ENCODE measurements around the gene CCRL2. TPM values are rescaled to one million over a fixed set of nuclear protein-coding genes. Genes with fewer than 3 reads are reported as not detected.

Gene CCRL2
- polyA plus RNA-seq, 1 experiment = not detected

DNA sequence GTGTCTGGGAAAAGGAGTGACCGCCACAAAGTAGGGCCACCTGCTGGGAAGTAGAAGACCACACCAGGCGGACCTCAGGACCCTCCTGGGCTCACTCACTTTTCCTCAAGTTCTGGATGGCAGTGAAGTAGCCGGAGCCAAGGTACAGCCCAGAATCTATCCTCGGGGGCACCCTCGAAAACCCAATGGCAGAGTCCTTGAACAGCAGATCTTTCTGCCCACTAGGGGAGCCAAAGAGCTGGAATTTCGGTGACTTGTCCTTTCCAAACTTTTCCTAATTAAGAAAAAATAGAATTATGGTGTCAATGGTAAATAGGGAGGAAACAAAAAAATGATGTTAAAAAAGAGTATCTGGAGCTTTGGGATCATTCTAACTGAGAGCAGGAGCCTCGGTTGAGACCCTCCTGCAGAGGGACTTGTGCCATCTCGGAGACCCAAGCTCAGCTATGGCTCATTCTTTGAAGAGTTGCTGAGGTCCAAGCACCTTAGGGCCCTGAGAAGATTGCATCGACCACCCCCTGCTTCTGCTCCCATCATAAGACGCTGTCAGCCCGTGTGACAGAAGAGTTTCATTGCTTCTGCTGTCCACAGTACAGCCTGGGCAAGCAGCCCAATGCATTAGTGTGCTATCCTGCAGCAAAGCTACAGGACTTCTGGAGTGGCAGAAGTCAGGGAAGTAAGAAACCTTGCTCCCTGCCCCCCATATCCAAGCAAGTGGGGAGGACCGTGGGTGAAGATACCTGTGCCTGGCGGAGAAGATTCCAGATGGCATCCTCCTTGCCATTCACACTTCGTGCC lies 42.9 kb downstream of the CCRL2 start:
- CTCF ChIA-PET = interaction anchor here (0.6 to 2.1 kb wide), 13 partner anchors 10 to 416 kb away, joined by 3 to 12 read pairs (median 4); partner anchors contain the start of gene CCR5

DNA sequence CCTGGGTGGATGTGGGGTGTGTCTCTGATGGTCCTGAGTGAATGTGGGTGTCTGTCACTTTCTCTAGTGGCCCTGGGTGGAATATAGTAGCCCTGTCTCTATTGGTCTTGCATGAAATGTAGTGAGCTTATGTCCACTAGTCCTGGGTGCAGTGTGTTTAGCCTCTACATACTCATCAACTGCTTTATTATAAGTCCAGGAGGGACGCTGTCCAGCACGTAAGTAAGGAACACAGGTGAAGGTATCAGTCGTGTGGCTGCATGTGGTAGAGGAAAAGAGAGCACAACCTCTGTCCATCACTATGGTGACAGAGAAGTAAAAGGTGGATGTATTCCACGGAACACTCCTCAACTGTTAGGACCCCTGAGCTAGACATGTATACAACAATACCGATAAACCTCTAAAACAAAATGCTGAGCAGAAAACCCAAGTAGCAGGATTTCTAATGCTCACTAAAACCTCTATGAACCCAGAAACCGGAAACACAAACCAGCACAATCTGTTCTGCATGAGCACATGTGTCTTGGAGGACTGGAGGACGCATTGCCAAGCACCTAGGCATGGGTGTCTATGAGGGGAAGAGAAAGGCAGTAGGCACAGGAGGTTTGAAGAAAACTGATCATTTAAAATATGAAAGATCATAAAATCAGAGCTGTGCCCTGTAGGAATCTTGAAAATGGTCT lies 46.6 kb downstream of the CCRL2 start:
- CTCF ChIA-PET = interaction anchor here (0.8 to 1.6 kb wide), 2 partner anchors 8 to 176 kb away, joined by 3 to 5 read pairs; no protein-coding TSS in a partner anchor
- no peak for DNase-seq (ENCODE audit: low read depth)
- TF ChIP-seq, protein P1, sequence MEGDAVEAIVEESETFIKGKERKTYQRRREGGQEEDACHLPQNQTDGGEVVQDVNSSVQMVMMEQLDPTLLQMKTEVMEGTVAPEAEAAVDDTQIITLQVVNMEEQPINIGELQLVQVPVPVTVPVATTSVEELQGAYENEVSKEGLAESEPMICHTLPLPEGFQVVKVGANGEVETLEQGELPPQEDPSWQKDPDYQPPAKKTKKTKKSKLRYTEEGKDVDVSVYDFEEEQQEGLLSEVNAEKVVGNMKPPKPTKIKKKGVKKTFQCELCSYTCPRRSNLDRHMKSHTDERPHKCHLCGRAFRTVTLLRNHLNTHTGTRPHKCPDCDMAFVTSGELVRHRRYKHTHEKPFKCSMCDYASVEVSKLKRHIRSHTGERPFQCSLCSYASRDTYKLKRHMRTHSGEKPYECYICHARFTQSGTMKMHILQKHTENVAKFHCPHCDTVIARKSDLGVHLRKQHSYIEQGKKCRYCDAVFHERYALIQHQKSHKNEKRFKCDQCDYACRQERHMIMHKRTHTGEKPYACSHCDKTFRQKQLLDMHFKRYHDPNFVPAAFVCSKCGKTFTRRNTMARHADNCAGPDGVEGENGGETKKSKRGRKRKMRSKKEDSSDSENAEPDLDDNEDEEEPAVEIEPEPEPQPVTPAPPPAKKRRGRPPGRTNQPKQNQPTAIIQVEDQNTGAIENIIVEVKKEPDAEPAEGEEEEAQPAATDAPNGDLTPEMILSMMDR (IDR thresholded peaks at IDR 0.05; ENCODE audit: insufficient read depth, low read depth, low read length) = no peak
- Histone ChIP-seq H3K4me3 (ENCODE audit: low read depth, low read length) (no peak overlapping the region), H3K36me3 (ENCODE audit: control insufficient read depth, insufficient read depth, low read length) (no peaks in the 10 kb centered on the region), H3K27me3 (ENCODE audit: control insufficient read depth, insufficient read depth, low read length) (peaks cover 11% of the 10 kb centered on the region)
- POLR2A ChIA-PET = no interaction called here

More for the DNA sequence above, 42.9 kb downstream of the CCRL2 start:
- Histone ChIP-seq H3K4me3 (ENCODE audit: low read depth, low read length) (no peak overlapping the region), H3K36me3 (ENCODE audit: control insufficient read depth, insufficient read depth, low read length) (no peaks in the 10 kb centered on the region), H3K27me3 (ENCODE audit: control insufficient read depth, insufficient read depth, low read length) (peaks cover 9% of the 10 kb centered on the region)
- TF ChIP-seq, protein P1 (IDR thresholded peaks at IDR 0.05; ENCODE audit: insufficient read depth, low read depth, low read length) = peak; percentile 59
- POLR2A ChIA-PET = no interaction called here
- DNase-seq (ENCODE audit: low read depth) = no peak

DNA sequence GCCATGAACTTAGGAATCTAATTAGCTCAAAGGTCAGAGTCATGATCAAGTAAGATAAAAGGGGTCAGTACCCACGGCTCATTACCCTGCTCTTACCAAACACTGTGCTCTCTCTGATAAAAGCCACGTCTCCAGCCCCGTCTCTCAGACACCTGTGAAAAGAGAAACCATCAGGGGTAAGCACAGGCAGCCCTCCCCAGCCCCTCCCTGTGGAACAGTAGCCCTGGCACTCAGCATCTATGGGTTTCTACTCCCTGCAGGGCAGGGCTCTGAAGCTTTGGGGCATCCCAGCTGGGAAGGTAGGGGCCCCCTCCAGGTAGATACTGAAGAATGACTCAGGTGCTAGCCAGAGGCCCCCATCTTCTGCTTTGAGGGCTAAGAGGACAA lies 47.1 kb downstream of the CCRL2 start:
- no peak for DNase-seq (ENCODE audit: low read depth)
- peaks cover 11% of the 10 kb centered on the region for H3K27me3 ChIP-seq (ENCODE audit: control insufficient read depth, insufficient read depth, low read length)
- H3K36me3 ChIP-seq (ENCODE audit: control insufficient read depth, insufficient read depth, low read length) = no peaks in the 10 kb centered on the region
- POLR2A ChIA-PET = no interaction called here
- no peak overlapping the region for H3K4me3 ChIP-seq (ENCODE audit: low read depth, low read length)
- TF ChIP-seq, protein P1 (IDR thresholded peaks at IDR 0.05; ENCODE audit: insufficient read depth, low read depth, low read length) = no peak
- CTCF ChIA-PET = interaction anchor here (0.8 kb wide), 1 partner anchor 175 kb away, joined by 3 read pairs; no protein-coding TSS in a partner anchor

DNA sequence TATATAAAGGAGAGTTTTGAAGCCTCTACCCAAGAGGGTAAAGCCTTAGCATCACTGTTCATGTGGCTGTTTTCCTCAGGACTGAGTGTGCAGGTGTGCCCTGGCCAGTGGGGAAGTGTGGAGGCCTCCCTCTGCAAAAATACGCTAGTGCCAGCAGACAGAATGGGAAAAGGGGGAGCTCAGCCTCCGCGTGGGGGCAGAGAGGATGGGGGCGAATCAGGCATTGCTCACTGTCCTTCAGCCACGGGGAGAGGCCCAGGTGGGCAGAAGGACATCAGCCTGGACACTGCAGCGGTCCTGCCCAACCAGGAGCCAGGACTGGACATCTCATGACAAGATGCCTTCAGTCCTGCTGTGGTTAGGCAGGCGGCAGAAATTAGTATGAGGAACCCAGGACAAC lies 47.5 kb downstream of the CCRL2 start:
- Histone ChIP-seq H3K36me3 (ENCODE audit: control insufficient read depth, insufficient read depth, low read length) (no peaks in the 10 kb centered on the region), H3K27me3 (ENCODE audit: control insufficient read depth, insufficient read depth, low read length) (peaks cover 11% of the 10 kb centered on the region), H3K4me3 (ENCODE audit: low read depth, low read length) (no peak overlapping the region)
- ChIA-PET POLR2A (no interaction called here), CTCF (interaction anchor here (0.8 to 1.3 kb wide), 2 partner anchors 11 to 175 kb away, joined by 3 read pairs; no protein-coding TSS in a partner anchor)
- TF ChIP-seq, protein P1 (IDR thresholded peaks at IDR 0.05; ENCODE audit: insufficient read depth, low read depth, low read length) = no peak
- no peak for DNase-seq (ENCODE audit: low read depth)

Measured in BJ (cell line).